GM12892 (cell line): Measurements from ENCODE around the gene EXOC6B.

ENCODE experiments used
- POLR2A ChIP-seq: IDR thresholded peaks from 2 replicates; pipeline ENCODE4 v1.6.1; 2011; ENCODE audit warnings: low read depth, low read length, control low read depth
- POLR2AphosphoS5 ChIP-seq: IDR thresholded peaks from 2 replicates; pipeline ENCODE4 v1.6.1; 2011; ENCODE audit warnings: low read depth, low read length, control low read depth
- TAF1 ChIP-seq: IDR thresholded peaks from 2 replicates; pipeline ENCODE4 v1.6.1; 2011; ENCODE audit warnings: low read depth, mild to moderate bottlenecking, control low read depth, low read length, borderline replicate concordance

DNA sequence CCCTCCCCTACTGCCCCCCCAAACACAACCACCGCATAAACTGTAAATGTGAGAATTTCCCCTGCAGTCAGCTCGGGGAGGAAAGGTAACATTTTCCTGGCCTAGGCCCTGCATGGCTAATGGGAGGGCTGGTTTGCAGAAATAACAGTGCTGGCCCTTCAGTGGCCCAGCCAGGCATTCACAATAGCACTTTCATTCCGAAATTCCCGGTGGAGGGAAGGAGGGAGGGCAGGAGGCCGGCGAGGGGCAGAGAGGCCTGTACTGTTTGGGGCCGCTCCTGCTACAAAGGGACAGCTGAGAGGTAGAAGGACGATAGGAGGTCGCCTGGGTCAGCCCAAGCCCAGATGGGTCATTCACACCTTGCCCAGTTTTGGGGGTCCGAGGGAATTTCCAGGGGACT, 689.5 kb downstream of the EXOC6B start:
- TF ChIP-seq TAF1, result no peak
- TF ChIP-seq POLR2A, result no peak
- TF ChIP-seq POLR2AphosphoS5, result no peak
